Stimulated activated CD8-positive, alpha-beta memory T cell treated with anti-CD3 and anti-CD28 coated beads, Interleukin-12 subunit alpha, Interleukin-12 subunit beta, amount 100 ng/mL, for 1 hour (primary cell): ENCODE data around the gene DPP3.

ENCODE experiments used
- DNase-seq: peaks from one replicate; pipeline ENCODE4 v3.0.0-alpha.2; 2020; ENCODE audit warnings: low read depth

The DPP3 gene

DNA sequence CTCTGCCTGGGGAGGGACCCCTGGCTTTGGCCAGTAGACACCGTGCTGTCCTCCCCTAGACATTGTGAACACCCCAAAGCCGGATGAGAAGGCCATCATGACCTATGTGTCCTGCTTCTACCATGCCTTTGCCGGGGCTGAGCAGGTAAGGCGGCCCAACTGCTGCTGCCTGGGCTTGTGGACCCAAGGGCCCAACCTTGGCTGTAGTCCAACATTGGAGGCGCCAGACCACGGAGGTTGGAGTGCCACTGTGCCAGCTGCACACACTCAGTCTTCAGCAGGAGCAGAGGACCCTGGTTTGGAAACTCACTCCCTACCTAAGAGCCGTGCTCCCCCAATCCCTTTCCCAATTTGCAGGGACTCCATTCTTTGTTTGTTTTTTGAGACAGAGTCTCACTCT, 75.9 kb downstream of the DPP3 start:
- no peak for DNase-seq

DNA sequence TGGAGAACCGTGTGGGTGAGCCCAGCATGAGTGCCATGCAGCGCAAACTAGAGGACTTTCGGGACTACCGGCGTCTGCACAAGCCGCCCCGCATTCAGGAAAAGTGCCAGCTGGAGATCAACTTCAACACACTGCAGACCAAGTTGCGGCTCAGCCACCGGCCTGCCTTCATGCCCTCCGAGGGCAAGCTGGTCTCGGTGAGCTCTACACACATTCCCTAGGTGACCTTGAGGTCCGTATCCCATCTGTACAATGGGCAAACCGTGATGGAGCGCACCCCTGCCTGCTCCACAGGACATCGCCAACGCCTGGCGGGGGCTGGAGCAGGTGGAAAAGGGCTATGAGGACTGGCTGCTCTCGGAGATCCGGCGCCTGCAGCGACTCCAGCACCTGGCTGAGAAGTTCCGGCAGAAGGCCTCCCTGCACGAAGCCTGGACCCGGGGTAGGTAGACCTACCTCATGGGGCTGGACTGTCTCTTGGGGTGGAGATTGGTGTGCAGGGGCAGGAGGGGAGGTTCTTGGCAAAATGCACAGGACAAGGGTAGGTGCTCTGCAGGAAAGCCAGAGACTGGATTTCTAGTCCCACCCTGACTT, 77.6 kb downstream of the DPP3 start:
- DNase-seq = no peak
